Mammary epithelial cell (primary cell): ENCODE measurements around the gene FGF22.

ENCODE experiments used
- CTCF ChIP-seq, 2 donors: IDR thresholded peaks in 1 of 2; conservative IDR thresholded peaks in 1 of 2; 2 replicates each; pipeline ENCODE4 v1.5.1; 2011 to 2012; ENCODE audit warnings: inconsistent platforms in 2 of 2, low read length in 2 of 2, mild to moderate bottlenecking in 2 of 2, control low read depth in 1 of 2, low read depth in 1 of 2; ENCODE audit not compliant: insufficient read depth in 1 of 2; ENCODE audit errors: extremely low read depth in 1 of 2
- EZH2 ChIP-seq: IDR thresholded peaks from 2 replicates; pipeline ENCODE4 v1.6.1; 2012; ENCODE audit warnings: low read length, inconsistent platforms, borderline replicate concordance

GRCh38 chr19:624433-625109, 15.1 kb upstream of the FGF22 start:
- TF ChIP-seq CTCF (conservative IDR thresholded peaks at IDR 0.05 in 1 of 2, IDR thresholded peaks at IDR 0.05 in 1 of 2; ENCODE audit: extremely low read depth in 1 of 2, insufficient read depth in 1 of 2, low read depth in 1 of 2, low read length in 2 of 2) (no peak), EZH2 (no peak)
